HG03439 (cell line): Measurements from ENCODE around the gene STUM.

Source experiments
- ATAC-seq: cut with Tn5 transposase; IDR thresholded peaks from one replicate; pipeline ENCODE4 v1.9.1; 2021; ENCODE audit warnings: mild to moderate bottlenecking, moderate library complexity; ENCODE audit not compliant: unreplicated experiment

The STUM gene

DNA sequence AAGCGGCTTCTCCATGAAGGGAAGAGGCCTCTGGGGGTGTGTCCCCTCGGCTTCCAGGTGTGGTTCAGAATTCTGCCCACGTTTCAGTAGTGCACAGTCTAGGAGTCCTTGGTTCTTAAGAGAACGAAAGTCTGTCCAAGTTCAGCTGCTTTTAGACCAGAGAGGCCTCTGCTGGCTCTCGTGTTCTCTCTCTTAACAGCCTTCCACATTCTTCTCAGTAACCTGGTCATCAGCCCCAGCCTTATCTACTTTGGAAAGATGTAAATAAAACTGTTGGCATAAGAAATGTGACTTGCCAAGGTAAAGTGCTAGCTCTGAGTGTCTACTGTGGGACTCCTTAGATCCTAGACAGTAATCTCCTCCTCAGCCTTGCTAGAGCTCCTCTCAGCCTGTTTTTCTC is 15.3 kb upstream of the STUM start:
- ATAC-seq: no peak

DNA sequence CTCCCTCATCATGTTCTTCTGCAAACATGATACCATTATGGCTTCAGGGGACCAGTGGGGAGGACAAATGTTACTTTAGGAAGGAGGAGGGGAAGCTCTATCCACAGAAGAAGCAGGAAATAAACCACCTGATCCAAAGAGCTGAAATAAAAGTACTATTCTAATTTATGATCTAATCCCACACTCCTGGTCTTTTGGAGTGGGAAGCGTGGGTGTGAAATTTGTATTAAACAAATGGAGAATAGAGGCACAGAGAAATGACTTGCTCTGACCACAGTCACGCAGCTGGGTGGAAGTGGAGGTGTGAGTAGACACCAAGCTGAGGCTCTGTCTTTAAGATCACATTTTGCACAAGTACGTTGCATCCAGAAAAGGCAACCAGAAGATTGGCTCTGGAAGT is 14.5 kb upstream of the STUM start:
- no peak for ATAC-seq

DNA sequence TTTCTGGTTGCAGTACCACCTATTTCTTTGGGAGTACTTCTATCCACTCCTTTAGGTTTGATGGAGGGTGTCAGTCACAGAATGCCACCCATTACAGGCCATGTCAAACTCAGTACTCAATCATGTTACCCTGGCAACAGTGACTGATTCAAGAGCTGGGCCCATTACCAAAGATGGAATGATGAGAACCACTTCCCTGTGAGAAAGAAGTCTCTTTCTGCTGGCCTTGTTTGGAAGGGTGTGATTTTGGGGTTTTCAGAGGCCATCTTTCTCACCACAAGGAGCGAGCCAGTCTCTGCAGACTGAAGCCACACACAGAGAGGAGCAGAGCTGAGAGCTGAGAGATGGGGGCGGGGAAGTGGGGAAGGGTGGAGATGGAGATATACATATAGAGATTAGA is 13.9 kb upstream of the STUM start:
- ATAC-seq: no peak

GRCh38 chr1:226535666-226536065 is 12.9 kb upstream of the STUM start:
- no peak for ATAC-seq

DNA sequence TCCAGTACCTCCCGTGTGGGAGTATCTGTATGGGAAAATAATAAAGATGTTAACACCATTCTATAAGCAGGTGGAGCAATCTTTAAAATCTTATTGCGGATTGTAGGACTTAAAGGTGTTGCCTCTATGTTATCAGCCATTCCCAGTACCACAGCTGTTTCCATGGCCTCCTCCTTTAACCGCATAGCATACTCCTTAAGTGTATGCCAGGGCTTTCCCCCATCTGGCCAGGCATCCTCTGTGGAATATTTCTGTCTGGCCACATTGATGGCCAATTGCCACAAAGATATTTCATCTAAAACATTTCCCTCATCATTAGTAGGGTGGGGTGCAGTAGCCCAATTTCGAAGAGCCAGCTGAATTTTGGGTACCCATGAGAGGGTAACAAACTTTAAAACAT is 7.3 kb upstream of the STUM start:
- no peak for ATAC-seq

DNA sequence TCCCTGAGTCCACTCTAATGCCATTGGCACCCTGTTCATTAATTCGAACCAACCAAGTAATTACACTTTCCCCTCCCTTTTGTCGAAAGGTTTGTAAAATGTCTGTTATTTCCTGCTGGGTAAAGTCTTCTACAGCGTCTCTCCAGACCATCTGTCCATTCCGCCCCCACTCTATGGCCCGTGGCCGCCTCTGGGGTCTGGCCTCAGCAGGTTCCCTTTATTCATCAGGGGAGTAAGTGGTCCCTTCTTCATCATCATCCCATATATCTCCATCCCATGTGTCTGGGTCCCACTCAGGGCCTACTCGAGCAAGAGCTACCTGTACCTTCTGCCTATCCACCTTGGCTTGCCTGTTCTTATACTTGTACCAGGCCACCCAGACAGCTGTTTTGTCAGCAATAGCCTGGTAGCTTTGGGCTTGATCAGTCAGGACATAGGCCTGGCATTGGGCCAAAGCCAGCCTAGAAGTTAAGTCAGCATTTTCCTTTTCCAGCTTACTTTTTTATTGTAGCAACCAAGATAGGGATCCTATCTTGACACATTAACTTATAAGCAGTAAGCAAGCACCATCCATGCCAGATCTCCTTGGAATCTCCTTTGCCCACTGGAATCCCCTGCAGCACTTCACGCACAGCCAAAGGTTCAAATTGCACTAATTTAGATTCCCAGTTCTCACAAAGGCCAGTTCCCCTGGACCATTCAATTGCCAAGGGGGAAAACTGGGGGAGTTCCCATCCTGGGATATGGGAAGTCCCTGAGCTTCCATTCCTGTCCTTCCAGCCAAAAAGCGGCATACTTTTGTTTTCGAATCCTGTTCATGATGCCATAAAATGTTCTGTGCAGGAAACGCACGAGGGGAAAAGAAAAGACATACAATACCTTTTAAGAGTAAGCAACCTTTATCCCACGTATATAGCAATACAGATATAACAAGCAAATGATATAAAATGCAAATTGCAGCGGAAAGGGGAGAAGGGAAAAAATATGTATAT is 6.6 kb upstream of the STUM start:
- ATAC-seq: no peak

DNA sequence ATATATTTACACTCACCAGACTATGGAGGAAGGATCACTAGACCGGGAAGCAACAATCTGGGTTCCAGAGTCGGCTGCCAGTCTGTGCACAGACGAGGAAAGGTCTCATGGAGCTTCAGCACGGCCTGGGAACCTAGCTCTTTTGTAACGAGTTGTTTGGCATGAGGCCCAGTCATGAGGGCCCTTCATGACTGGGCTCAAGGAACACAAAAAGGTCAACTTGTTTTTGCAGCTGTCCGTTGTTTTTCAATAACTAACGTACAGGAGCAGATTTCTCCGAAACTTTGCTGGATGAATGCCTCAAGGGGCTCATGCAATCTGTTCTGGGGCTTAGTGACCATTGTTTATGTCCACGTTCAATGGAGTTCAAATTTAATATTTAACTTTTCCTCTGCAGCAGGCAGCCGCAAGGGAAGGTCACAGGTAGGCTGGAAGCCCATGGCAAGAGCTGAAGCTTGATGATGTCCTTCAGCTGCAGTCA is 5.9 kb upstream of the STUM start:
- ATAC-seq: no peak

GRCh38 chr1:226545836-226546596 is 2.5 kb upstream of the STUM start:
- ATAC-seq: no peak

GRCh38 chr1:226546926-226547325 is 1.6 kb upstream of the STUM start:
- no peak for ATAC-seq

DNA sequence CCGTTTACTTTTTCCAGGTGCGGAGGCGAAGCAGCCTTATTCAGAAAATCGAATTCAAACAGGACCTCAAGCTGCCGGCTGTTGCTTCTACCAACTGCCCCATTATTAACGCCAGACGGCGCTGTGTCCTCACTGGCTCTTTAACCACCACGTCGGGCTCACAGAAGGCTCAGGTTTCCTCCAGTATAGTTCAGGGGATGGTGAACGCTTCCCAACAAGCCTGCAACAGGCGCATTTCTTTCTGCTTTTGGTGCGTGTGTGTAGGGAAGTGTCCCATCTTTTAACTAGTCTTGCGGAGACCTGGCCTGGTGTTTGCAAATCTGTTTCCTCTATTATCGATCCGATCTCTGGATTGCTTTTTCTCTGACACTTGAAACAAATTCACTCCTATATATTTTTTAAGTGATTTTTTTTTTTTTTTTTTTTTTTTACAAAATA is 791 bp upstream of the STUM start:
- peak; percentile 71 for ATAC-seq

GRCh38 chr1:226549094-226549936 is 751 bp downstream of the STUM start:
- ATAC-seq: no peak

DNA sequence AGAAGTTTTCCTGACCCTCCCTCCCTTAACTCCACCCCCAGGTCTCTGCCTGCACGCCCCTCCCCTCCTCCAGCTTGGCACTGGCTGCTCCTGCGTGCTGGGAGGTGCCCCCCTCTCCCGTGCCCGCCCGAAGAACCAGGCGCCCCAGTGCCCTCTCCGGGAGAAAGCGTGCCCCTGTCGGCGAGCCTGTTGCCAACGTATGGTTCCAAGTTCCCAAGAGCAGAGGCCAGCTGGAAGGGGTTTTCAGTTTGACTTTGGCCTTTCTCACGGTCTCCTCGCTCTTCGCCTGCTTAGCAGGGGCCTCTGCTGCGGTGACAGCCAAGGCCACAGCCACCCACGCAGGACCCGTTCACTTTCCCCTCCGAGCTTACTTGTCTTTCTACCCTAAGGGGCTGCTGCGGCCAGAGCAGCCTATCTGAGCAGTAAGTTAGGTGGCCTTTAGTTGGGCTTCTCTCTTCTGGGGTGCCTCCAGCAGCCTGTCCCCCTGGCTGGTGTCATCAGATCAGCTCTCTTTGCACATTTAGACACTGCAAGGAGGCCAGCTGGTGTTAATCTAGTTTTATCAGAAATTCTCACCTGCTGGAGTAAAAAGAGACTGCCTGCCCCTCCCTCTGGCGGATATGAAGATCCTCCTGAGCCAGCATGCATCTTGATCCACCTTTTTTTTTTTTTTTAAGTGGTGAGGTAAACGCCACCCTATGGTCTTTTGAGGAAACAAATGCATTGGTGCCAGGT is 1.5 kb downstream of the STUM start:
- no peak for ATAC-seq

- ATAC-seq: no peak
Observed at GRCh38 chr1:226550672-226551041, 2.1 kb downstream of the STUM start.

DNA sequence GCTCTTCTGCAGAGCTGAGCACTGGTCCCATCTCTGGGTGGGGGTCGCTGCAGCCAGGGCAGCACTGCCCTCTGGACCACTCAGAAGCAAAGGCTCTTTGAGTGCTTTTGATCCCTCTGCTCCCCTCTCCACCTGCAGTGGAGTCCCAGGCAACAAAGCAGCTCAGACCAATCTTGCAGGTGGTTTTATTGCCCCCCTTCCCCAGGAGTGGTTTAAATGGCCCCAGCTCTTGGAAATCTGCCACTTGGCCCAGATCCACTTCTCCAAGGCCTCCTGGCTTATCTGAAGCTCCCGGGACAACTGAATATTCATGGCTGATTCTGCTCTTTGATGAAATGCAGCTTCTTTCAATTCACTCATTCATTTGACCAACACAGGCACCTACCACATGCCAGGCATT is 2.7 kb downstream of the STUM start:
- ATAC-seq: no peak

DNA sequence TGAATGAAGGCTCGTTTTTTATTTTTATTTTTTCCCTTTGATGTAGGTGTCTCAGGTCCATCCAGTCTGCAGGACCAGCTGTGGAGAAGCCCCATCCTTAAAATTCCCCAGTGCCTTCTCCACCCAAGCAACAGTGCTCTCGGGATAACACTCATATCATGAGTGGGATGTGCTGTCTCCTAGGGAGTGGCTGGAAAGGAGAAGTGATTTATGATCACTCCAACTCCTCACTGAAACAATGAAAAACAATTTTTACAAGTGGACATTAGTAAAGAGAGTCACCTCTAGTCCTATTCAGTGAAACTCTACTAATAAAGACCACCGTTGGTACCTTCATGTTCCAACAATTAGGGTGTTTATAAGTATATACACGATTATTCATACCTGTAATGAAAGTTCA is 3.5 kb downstream of the STUM start:
- ATAC-seq: no peak

DNA sequence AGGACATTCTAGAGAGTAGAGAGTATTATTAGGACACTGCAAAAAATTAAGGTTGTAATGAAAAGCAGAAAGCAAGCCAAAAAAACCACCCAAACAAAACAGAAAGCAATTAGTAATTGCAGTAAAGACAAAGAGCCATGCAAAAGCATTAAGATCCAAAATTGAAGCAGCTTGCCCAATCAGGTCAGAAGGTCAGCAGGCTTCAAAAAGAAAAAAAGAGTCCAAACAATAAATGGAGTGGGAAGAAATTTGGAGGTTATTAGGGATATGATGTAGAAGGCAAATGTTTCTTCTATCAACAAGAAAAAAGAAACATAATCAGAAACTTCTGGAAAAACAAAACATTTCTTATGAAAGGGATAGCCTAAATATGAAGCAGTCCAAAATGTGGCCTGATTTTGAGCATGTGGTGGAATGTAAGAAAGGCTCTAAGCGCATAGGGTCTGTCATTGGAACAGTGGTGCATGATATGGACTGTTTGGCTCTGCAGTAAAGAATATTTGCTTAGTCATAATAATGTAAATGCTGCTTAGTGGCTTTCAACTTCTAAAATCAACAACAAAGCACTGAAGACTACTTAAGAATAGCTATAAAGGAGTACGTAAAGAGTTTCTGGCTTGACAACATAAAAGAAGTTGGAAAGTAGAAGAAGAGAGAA is 4.8 kb downstream of the STUM start:
- no peak for ATAC-seq

DNA sequence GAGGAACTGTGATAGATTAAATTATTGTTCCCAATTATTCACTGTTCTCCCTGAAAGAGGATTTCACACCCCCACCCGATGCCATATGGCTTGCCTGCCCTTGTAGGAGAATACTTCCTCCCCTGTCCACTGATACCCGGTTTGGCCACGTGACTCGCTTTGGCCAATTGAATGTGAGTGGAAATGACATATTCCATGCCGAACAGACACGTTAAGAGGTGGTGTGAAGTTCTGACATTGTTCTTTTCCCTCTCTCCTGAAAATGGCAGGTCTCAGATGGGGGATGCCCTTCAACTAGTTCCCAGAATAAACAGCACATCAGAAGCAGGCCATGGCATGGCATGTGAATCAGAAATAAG is 5.3 kb downstream of the STUM start:
- ATAC-seq: no peak

GRCh38 chr1:226555092-226555491 is 6.5 kb downstream of the STUM start:
- ATAC-seq: no peak

DNA sequence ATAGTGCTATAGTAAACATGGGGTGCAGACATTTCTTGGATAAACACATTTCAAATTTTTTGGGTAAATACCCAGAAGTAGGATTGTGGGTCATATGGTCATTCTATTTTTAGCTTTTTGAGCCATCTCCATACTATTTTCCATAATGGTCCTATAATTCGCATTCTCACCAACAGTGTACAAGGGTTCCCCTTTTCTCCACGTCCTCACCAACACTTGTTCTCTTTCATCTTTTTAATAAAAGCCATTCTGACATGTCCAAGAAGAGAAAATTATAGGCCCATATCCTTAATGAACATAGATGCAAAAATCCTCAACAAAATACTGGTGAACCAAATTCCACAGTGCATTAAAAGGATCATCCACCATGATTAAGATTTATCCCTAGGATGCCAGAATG is 8.9 kb downstream of the STUM start:
- no peak for ATAC-seq
